Skin of body (tissue), 2 donors: ENCODE results near the gene NAALADL1. TPM values are rescaled to one million over a fixed set of nuclear protein-coding genes. Genes with fewer than 3 reads are reported as not detected.
"Not testable (repeated sequence)": the region's sequence is repeated elsewhere in the genome, so short reads cannot be mapped to it uniquely, and the experiment has no call there.

Experiments
- DNase-seq: peaks from one replicate; lab custom pipeline; 2025; lab: John Stamatoyannopoulos, UW
- total RNA-seq: library from RNA; depleted of rRNA; stranded (reverse); fragments of >200 nt; gene quantifications from one replicate; pipeline ENCODE4 v1.2.3, GENCODE V29; 2014

NAALADL1 gene
- total RNA-seq, 1 donor from 2014 or later = 9.0 TPM

- DNase-seq = no peak
Observed at GRCh38 chr11:65051398-65051858, 6.9 kb downstream of the NAALADL1 start.

- no peak for DNase-seq
Observed at GRCh38 chr11:65047581-65048422, 10.6 kb downstream of the NAALADL1 start.

- no peak for DNase-seq
Observed at GRCh38 chr11:65045728-65046127, 12.6 kb downstream of the NAALADL1 start.

GRCh38 chr11:65045061-65045460 lies 13.3 kb downstream of the NAALADL1 start:
- DNase-seq = no peak

GRCh38 chr11:65043881-65044501 lies 14.4 kb downstream of the NAALADL1 start:
- peak; percentile 9 for DNase-seq

- DNase-seq = no peak
Observed at GRCh38 chr11:65042891-65043290, 15.5 kb downstream of the NAALADL1 start.

GRCh38 chr11:65040847-65041622 lies 17.3 kb downstream of the NAALADL1 start, which contains the start of gene SAC3D1:
Gene SAC3D1 (plus strand): TSS chr11:65041210. CDS start chr11:65041293, 83 bp downstream.
- peak; percentile 87 for DNase-seq

- DNase-seq = no peak
Observed at GRCh38 chr11:65040520-65040846, 17.9 kb downstream of the NAALADL1 start.

GRCh38 chr11:65036931-65037330 lies 21.4 kb downstream of the NAALADL1 start:
- DNase-seq = no peak

GRCh38 chr11:65035579-65035978 lies 22.8 kb downstream of the NAALADL1 start:
- DNase-seq = no peak

GRCh38 chr11:65034423-65034822 lies 23.9 kb downstream of the NAALADL1 start:
- DNase-seq = no peak

- DNase-seq = no peak
Observed at GRCh38 chr11:65032216-65032615, 26.1 kb downstream of the NAALADL1 start.

- peak; percentile 97 for DNase-seq
Observed at GRCh38 chr11:65027213-65028067, 30.9 kb downstream of the NAALADL1 start, which contains the start of gene SNX15. Gene SNX15 (plus strand): TSS chr11:65027439. CDS start chr11:65027538, 99 bp downstream.

GRCh38 chr11:65026810-65027209 lies 31.5 kb downstream of the NAALADL1 start:
- DNase-seq = no peak

- DNase-seq = not testable (repeated sequence)
Observed at GRCh38 chr11:65023502-65023901, 34.9 kb downstream of the NAALADL1 start.

GRCh38 chr11:65021509-65021908 lies 36.8 kb downstream of the NAALADL1 start:
- no peak for DNase-seq

- DNase-seq = no peak
Observed at GRCh38 chr11:65021003-65021402, 37.4 kb downstream of the NAALADL1 start.

- no peak for DNase-seq
Observed at GRCh38 chr11:65019824-65020223, 38.5 kb downstream of the NAALADL1 start.

GRCh38 chr11:65017937-65018336 lies 40.4 kb downstream of the NAALADL1 start:
- no peak for DNase-seq

GRCh38 chr11:65016705-65017104 lies 41.6 kb downstream of the NAALADL1 start:
- no peak for DNase-seq

- DNase-seq = peak; percentile 20
Observed at GRCh38 chr11:65014726-65015227, 43.6 kb downstream of the NAALADL1 start.
